ENCODE data around the gene PTPRH. TPM values are rescaled to one million over a fixed set of nuclear protein-coding genes. Genes with fewer than 3 reads are reported as not detected.
A peak's percentile ranks its signal among the peaks of the same experiment; 100 is the strongest.

PTPRH gene
- polyA plus RNA-seq, 1 donor (not counting 4 experiments of a cell fraction or from before 2014, with no cell fraction given), result 0.17 TPM

DNA sequence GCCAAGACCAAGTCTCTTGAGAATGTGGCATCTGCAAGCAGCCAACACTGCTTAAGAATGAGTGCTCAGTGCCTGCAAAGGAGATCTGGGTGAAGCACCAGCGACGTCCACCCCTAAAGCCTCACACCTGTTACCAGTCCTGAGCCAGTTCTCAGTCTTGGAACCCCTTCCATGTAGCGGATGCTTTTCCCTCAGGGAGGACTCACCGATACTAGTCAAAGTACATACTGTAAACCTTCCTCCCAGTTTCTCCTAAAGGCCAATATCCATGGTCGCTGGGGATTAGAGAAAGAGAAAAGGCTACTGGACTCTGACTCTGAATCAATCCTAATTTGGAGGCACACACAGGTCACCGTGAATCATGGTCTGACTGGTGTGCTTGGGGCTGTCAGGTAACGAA is 4.2 kb upstream of the PTPRH start:
- no peaks in the 10 kb centered on the region for H3K36me3 ChIP-seq (ENCODE audit: control insufficient read depth in 2 of 2, extremely low read depth in 1 of 2, insufficient read depth in 2 of 2, low read length in 2 of 2)
- H4K20me1 ChIP-seq (ENCODE audit: control insufficient read depth, extremely low read depth, insufficient read depth, low read length), result peaks cover 3% of the 10 kb centered on the region
- H3K9me1 ChIP-seq (ENCODE audit: control insufficient read depth, extremely low read depth, insufficient read depth, low read length), result peaks cover 7% of the 10 kb centered on the region
- FAIRE-seq (no peak), DNase-seq (ENCODE audit: low read depth, low spot score) (no peak)
- no peak overlapping the region for H3K27ac ChIP-seq (ENCODE audit: control insufficient read depth, insufficient read depth, low read length)
- H3K27me3 ChIP-seq (ENCODE audit: control insufficient read depth, extremely low read depth, insufficient read depth, low read length), result no peaks in the 10 kb centered on the region
- no peak overlapping the region for H3K9ac ChIP-seq (ENCODE audit: control insufficient read depth, extremely low read depth, insufficient read depth, low read length)
- TF ChIP-seq, protein P1, sequence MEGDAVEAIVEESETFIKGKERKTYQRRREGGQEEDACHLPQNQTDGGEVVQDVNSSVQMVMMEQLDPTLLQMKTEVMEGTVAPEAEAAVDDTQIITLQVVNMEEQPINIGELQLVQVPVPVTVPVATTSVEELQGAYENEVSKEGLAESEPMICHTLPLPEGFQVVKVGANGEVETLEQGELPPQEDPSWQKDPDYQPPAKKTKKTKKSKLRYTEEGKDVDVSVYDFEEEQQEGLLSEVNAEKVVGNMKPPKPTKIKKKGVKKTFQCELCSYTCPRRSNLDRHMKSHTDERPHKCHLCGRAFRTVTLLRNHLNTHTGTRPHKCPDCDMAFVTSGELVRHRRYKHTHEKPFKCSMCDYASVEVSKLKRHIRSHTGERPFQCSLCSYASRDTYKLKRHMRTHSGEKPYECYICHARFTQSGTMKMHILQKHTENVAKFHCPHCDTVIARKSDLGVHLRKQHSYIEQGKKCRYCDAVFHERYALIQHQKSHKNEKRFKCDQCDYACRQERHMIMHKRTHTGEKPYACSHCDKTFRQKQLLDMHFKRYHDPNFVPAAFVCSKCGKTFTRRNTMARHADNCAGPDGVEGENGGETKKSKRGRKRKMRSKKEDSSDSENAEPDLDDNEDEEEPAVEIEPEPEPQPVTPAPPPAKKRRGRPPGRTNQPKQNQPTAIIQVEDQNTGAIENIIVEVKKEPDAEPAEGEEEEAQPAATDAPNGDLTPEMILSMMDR (optimal IDR thresholded peaks at IDR 0.05 in 1 of 3, IDR thresholded peaks at IDR 0.05 in 1 of 3, conservative IDR thresholded peaks at IDR 0.05 in 1 of 3; ENCODE audit: extremely low read depth in 1 of 3, insufficient read depth in 2 of 3, low read length in 3 of 3), result no peak
- TF ChIP-seq EZH2 (IDR thresholded peaks at IDR 0.05; ENCODE audit: low read length), result no peak
- H3K4me3 ChIP-seq (ENCODE audit: control insufficient read depth in 2 of 3, extremely low read depth in 1 of 3, insufficient read depth in 2 of 3, low read depth in 1 of 3, low read length in 3 of 3), result no peak overlapping the region
- H3K79me2 ChIP-seq (ENCODE audit: control insufficient read depth, insufficient read depth, low read length), result no peaks in the 10 kb centered on the region
- dilution Hi-C loops (cut with MboI; ENCODE audit: extremely low pct_ligation_motif_present, low sequenced_read_pairs), result no loop called here
- no peak overlapping the region for H2AFZ ChIP-seq (ENCODE audit: control insufficient read depth, low read length)
- no peaks in the 10 kb centered on the region for H3K9me3 ChIP-seq (ENCODE audit: control insufficient read depth, low read depth, low read length)
- H3K4me2 ChIP-seq (ENCODE audit: control insufficient read depth, extremely low read depth, insufficient read depth, low read depth, low read length), result no peak overlapping the region
- peaks cover 22% of the 10 kb centered on the region for H3K4me1 ChIP-seq (ENCODE audit: control insufficient read depth, extremely low read depth, insufficient read depth, low read length)

DNA sequence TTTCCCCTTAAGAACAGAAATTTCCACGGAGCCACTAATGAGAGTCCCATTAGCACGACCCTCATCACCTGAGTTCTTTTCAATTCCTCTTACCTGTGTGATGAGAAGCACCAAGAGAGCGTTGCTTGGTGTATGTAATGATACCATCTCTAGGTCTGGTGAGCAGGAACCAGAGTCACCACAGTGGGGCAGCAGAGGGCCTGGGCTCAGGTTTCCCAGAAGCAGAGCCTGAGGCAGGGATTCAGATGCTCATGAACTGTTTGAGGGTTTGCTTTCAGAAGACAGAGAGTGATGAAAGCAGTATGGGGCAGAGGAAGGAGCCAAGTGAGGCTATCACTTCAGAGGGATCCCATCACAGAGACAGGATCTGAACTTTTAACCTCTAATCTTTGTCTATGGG is 3.1 kb upstream of the PTPRH start:
- no peak for FAIRE-seq
- no peaks in the 10 kb centered on the region for H3K79me2 ChIP-seq (ENCODE audit: control insufficient read depth, insufficient read depth, low read length)
- no peak overlapping the region for H3K4me2 ChIP-seq (ENCODE audit: control insufficient read depth, extremely low read depth, insufficient read depth, low read depth, low read length)
- dilution Hi-C loops (cut with MboI; ENCODE audit: extremely low pct_ligation_motif_present, low sequenced_read_pairs), result no loop called here
- no peak overlapping the region for H3K27ac ChIP-seq (ENCODE audit: control insufficient read depth, insufficient read depth, low read length)
- peaks cover 3% of the 10 kb centered on the region for H4K20me1 ChIP-seq (ENCODE audit: control insufficient read depth, extremely low read depth, insufficient read depth, low read length)
- H3K9me1 ChIP-seq (ENCODE audit: control insufficient read depth, extremely low read depth, insufficient read depth, low read length), result peaks cover 7% of the 10 kb centered on the region
- no peaks in the 10 kb centered on the region for H3K36me3 ChIP-seq (ENCODE audit: control insufficient read depth in 2 of 2, extremely low read depth in 1 of 2, insufficient read depth in 2 of 2, low read length in 2 of 2)
- no peaks in the 10 kb centered on the region for H3K27me3 ChIP-seq (ENCODE audit: control insufficient read depth, extremely low read depth, insufficient read depth, low read length)
- DNase-seq (ENCODE audit: low read depth, low spot score), result no peak
- no peak for TF ChIP-seq EZH2 (IDR thresholded peaks at IDR 0.05; ENCODE audit: low read length)
- TF ChIP-seq, protein P1 (optimal IDR thresholded peaks at IDR 0.05 in 1 of 3, IDR thresholded peaks at IDR 0.05 in 1 of 3, conservative IDR thresholded peaks at IDR 0.05 in 1 of 3; ENCODE audit: extremely low read depth in 1 of 3, insufficient read depth in 2 of 3, low read length in 3 of 3), result peak; percentile 21 to 47 (median 38)
- H3K9me3 ChIP-seq (ENCODE audit: control insufficient read depth, low read depth, low read length), result no peaks in the 10 kb centered on the region
- H3K4me3 ChIP-seq (ENCODE audit: control insufficient read depth in 2 of 3, extremely low read depth in 1 of 3, insufficient read depth in 2 of 3, low read depth in 1 of 3, low read length in 3 of 3), result no peak overlapping the region
- H3K9ac ChIP-seq (ENCODE audit: control insufficient read depth, extremely low read depth, insufficient read depth, low read length), result no peak overlapping the region
- H3K4me1 ChIP-seq (ENCODE audit: control insufficient read depth, extremely low read depth, insufficient read depth, low read length), result peaks cover 22% of the 10 kb centered on the region
- no peak overlapping the region for H2AFZ ChIP-seq (ENCODE audit: control insufficient read depth, low read length)
